GM21737 (cell line): Measurements from ENCODE around the gene AKR1B15.
"Not testable (repeated sequence)": the region's sequence is repeated elsewhere in the genome, so short reads cannot be mapped to it uniquely, and the experiment has no call there.

Source experiments
- ATAC-seq: cut with Tn5 transposase; IDR thresholded peaks from one replicate; pipeline ENCODE4 v1.9.1; 2021; ENCODE audit warnings: mild to moderate bottlenecking, moderate library complexity; ENCODE audit not compliant: unreplicated experiment

Gene AKR1B15

DNA sequence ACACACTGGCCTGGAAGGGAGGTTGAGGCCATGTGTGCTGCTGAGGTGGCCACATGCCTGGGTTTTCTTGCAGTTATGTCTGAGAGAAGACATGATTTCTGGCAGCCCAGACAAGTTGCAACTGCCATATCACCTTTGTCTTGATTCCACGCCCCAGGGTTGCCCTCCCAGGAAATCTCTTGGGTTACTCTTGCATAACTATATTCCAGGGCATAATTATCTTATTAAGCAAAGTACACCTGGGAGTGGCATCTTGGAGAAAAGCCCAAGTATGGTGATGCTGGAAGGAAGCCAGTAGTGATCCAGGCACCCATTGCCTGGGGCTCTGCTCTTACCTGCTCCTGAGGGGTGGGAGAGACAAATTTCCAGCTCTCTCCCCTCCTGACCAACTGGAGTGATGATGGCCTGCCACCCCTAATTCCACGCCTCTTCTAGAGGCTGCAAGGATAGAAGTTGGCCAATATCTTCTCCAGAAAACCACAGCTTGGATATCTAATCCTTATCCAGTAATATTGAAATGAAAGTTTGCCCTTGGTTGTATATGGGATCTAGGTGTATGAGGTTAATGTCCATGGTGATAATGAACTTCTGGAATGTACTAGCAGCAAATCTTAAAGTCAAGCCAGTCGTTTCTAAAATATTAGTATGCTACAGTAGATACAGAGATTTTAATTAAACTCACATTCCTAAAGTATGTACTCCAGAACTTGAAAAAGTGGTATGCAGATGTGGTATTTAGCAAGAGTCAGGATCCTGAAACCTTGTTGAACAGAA is 16.5 kb upstream of the AKR1B15 start:
- ATAC-seq, result no peak

DNA sequence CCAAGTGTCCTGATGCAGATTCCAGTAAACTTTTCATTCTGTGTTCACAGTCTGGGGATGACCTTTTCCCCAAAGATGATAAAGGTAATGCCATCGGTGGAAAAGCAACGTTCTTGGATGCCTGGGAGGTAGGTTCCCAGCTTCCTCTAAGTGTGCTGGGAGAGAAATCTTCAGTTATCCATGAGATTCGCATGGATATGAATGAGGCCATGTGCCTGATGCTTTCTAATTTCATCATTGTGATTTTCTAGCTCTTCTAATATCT is 16.0 kb upstream of the AKR1B15 start:
- ATAC-seq, result no peak

DNA sequence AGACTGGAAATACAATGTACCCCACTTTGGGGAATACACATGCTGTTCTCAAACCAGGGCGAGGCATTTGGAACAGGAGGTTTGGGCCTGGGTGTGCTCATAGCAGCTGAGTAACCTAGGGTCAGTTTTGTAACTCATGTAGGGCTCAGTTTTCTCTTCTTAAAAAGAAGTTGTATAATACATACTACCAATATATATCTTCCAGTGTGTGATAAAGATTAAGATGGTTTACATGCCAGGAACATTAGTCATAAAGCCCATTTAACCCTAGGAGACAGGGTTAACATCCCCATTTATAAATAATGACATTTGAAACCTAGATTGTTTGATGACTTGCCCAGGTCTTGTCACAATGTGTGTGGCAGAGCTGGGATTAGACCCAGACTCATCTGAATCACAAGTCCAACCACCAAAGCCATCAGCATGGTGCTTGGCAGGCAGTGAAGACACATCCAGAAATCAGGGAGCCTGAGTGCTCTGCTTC is 15.6 kb upstream of the AKR1B15 start:
- no peak for ATAC-seq

DNA sequence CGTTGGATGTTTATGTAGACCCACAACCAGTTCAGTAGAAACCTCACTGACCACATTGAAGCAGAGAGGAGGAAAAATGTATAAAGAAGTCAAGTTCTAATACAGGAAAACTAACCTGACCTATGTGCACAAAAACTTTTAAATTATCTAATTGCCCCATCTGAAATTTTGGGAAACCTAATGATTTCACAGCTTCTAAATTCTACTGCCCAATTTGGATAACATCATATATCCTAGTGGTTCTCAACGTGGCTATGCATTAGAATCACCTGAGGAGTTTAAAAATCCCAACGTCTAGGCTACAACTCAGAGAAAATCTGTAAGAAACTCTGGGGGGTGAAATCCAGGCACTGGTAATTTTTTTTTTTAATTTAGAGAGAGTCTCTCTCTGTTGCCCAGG is 14.3 kb upstream of the AKR1B15 start:
- no peak for ATAC-seq

DNA sequence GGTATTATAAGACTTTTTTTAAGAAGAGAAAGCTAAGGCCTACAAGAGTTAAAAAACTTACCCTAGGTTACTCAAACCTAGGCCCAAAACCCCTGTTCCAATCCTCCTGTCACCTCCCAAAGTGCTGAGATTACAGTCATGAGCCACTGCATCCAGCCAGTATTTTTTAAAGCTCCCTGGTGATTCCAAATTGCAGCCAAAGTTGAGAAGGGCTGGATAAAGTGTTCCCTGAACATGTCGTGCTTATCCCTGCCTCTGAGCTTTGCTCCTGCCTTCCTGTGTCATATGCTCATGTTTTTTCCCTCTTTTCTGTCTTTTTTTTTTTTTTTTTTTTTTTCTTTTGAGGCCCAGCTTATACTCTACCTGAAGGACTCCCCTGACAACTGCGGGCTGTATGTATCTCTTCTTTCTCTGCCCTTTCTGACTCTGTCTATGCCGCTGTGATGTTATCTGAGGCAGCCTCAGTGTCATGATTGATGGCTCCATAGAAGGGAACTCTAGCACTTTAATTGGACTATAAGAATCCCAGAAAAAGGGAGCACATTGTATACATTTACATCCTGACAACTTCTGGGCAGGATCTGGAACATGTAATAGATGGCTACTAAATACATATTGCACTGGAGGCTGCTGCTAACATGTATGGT is 13.5 kb upstream of the AKR1B15 start:
- ATAC-seq, result no peak

DNA sequence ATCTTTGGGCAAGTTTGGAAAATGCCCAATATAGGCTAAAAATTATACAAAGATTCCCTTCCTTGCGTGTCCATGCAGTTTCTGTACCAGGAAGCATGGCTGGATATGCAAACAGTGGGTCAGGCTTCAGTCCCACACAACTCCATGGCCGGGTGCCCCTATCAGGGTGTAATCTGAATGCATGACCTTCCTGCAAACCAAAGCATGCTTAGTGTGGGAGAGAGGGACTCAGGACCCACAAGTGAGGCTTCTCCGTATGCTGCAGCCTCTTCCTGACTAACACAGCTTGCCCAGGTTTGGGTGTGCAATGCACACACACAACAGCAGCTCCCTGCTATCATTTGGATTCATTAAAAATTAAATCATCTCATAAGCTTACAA is 13.0 kb upstream of the AKR1B15 start:
- no peak for ATAC-seq

DNA sequence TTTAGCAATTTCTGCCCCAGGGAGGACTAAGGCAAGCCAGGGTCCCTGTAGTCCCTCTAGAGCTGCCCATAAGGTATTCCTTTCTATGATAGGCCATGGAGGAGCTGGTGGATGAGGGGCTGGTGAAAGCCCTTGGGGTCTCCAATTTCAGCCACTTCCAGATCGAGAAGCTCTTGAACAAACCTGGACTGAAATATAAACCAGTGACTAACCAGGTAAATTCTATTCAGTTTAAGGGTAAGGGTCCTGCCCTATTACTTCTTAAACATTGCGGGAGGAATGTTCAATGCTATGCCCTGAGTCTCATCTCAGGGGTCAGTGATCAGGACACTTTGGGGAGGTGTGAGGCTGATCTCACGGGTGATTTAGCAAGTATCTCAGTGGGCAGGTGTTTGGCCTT is 12.4 kb upstream of the AKR1B15 start:
- not testable (repeated sequence) for ATAC-seq

DNA sequence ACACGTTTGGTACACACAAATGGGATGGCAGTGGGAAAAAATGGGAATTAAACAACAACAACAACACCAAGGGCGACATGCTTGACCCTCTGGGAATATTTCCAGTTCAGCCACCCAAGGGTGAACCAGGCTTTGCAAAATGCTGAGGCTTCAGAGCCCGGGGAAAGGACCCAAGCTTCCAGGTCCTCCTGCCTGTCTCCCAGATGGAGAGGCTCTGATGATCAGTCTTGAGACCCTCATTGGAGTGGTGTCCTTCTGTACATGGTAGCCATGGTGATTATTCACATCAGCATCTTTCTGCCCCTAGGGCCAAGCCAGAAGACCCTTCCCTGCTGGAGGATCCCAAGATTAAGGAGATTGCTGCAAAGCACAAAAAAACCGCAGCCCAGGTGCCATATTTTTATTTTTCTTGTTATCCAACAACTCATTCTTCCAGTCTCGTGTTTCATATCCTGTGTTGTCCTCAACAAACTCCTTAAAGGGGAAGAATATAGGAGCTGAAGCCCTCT is 11.6 kb upstream of the AKR1B15 start:
- ATAC-seq, result not testable (repeated sequence)

DNA sequence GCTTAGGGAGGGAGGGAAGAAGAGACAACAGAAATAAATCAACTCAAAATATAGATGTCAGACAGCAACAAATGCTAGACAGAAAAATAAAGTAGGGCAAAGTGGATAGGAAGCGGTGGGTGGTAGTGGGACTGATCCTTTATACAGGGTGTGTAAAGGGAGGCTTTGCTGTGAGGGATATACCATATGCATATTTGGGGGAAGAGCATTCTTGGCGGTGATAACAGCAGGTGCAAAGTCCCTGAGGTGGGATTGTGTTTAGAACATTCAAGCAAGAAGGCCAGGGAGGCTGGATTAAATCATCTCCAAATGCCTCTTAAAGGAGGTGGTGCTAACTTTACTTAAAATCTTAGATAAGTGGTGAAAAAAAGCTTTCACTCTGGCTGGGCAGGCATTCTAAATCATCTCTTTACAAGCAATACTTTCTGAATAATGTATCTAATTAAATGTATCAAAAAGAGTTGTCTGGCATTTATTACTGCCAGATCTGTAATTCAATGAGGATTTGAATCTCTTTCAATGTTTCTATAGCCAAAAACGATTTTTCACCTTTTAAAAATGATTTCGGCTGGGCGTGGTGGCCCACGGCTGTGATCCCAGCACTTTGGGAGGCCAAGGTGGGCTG is 9.4 kb upstream of the AKR1B15 start:
- ATAC-seq, result no peak

DNA sequence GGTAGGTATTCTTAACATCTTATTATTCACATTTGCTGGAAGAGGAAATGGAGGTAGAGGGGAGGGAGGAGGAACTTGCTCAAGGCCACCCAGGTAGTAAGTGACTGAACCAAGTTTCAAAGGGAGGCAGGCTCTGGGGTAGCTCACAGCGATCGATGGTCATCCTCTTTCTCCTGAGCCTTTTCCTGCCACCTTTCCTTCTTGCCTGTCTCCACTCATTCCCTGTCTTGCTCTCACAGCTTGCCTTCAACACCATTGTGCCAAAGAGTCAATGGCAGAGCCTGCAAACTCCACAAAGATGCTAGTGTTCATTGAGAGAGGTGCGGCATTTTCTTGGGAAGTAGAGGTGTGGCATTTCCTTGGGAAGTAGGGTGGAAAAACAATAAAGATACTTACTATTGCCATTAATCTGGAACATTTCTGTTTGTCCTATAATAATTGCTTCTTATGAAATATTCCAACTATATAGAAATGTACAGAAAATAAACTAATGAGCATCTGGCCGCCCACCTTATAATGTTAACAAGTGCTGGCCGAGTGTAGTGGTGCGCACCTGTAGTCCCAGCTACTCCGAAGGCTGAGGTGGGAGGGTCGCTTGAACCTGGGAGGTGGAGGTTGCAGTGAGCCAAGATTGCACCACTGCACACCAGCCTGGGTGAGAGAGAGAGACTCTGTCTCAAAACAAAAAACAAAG is 7.3 kb upstream of the AKR1B15 start:
- ATAC-seq, result not testable (repeated sequence)

DNA sequence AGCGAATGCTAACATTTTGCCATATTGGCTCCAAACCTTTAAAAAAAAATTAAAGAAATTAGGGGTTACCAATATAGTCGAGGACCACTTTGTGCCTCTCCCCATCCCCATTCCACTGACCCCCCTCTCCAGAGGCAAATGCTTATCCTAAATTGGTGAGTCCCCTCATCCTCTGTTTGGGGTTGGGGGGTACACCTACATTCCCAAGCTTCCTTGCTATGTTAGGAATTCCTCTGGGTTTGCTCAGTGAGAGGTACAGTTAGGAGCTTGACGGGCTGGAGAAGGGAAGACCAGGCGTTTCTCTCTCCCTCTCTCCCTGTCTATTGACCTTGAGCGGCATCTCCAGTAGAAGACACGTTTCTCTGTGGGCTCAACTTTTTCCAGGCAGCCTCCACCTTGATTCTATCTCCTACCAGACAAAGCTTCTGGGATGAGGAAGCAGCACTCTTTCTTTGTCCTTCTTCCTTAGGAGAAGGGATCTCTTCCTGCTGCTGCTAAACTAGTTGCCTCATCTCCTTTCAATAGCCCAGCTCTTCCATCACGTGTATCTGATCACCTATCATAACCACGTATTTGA is 6.6 kb upstream of the AKR1B15 start:
- no peak for ATAC-seq

DNA sequence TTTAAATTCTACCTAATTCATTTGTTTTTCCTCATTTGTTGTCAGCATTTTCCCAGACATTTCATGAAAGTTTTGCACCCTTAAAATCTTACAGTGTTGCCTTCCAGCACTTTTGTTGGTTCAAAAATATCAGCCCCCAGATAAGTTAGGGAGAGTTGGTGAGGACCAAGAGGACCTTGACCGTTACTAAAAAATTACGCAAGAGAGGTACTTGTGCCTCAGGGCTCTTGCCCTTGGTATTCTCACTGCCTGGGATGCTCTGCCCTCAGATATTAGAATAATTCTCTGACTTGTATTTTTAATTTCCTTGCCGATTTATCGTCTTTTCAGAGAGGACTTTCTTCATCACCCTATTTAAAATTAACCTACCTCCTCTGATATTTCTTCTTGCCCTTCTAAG is 3.5 kb upstream of the AKR1B15 start:
- ATAC-seq, result no peak

DNA sequence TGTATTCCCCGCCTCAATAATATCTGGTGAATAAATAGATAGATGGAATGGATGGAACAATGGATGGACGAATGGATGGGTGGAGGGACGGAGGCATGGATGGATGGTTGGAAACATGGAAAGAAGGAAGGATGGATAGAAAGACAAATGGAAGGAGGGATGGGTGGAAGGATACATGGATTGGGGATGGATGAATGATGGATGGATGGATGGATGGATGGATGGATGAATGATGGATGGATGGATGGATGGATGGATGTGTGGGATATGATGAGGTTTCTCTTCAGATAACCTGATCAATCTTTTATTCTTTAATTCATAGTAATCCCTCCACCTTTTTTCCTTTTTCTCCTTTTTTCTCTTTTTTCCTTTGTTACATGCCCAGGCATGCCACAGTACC is 3.0 kb upstream of the AKR1B15 start:
- no peak for ATAC-seq

DNA sequence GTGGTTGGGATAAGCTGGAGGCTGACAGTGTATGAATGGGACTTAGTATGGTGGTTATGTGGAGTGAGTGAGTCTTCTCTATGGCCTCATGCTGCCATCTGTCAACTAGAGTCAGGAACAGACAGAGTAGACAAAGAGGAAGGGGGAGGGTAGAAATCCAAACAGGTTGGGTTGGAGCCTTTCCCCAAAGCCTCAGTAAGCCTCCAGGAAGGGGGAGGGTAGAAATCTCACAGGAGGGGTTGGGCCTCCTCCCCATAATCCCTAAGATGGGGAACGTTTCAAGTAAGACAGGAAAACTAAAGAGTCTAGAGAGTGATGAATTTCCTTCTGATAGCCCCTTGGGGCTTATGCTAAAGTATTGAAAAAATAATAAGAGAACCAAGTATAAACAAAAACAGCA is 2.0 kb upstream of the AKR1B15 start:
- no peak for ATAC-seq

DNA sequence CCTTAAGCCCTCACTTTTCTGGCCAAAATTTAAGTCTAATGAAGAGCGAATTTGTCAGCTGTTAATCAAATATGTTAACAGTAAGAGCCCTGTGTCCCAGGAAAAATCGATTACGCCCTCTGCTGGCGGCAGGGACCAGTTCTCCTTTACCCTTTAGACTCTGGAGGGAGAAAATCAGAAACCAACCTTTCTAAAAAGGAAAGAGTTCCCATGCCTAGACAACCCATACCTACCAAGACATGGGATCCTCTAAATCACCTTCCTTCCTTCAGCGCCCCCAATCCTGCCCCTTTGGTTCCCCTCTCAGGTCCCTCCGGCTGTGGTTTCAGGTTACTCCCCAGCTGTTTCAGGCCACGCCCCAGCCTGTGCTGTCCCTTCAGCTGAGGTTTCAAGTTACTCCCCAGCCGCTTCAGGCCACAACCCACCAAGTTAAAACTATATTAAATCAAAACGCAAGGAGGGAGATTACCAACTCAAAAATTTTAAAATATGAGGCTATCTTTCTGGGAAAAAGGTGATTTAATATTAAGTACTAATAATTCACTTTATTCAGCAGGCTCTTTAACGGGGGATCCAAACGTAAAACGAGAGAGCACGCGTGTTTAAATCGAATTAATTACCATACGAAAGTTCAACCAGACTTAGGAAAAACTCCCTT is 1.4 kb upstream of the AKR1B15 start:
- peak; percentile 77 for ATAC-seq

DNA sequence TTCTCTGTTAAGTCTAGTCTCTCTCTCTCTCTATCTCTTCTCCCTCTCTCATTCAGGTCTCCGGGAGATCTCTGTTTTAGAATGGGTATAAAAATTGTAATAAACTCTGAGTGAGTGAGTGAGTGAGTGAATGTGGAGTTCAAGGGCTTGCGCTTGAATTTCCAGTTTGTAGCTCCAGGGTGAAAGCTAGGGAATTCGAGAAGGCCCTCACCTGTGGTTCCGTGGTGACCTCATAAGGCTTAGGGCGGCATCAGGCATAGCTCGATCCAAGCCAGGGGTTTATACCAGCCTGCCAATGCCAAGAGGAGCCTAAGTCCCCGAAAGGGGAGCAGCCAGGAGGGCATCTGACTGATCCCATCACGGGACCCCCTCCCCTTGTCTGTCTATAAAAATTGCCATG is 456 bp downstream of the AKR1B15 start:
- ATAC-seq, result no peak

DNA sequence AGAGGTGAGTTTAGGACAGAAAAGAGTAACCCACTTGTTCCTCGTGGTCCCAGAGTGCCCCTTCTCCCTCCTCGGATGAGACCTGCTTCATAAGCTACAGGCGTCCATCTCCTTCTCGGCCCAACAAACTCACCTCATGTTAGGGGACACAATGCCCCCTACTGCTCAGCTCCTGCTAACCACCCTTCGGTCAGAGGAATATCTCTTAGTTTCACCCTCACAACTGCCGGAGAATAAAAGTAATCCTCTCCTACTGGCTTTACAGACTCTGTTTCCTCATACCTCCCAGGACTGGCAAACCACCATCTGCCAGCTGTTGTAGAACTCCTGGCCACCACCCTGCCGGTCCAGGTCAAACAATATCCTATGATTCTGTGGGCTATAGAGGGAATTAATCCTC is 3.2 kb downstream of the AKR1B15 start:
- ATAC-seq, result no peak

DNA sequence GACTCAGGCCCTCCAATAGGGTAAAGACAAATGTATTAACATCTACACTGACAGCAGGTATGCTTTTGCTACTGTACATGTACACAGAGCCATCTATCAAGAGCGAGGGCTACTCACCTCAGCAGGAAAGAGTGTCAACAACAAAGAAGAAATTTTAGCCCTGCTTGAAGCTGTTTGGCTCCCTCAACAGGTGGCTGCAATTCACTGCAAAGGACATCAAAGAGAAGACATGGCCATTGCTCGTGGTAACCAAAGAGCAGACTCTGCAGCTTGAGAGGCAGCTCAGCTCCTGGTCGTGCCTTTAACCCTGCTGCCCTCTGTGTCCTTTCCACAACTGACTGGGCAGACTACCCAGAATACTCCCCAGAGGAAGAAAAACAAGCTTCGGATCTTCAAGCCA is 5.1 kb downstream of the AKR1B15 start:
- ATAC-seq, result no peak

DNA sequence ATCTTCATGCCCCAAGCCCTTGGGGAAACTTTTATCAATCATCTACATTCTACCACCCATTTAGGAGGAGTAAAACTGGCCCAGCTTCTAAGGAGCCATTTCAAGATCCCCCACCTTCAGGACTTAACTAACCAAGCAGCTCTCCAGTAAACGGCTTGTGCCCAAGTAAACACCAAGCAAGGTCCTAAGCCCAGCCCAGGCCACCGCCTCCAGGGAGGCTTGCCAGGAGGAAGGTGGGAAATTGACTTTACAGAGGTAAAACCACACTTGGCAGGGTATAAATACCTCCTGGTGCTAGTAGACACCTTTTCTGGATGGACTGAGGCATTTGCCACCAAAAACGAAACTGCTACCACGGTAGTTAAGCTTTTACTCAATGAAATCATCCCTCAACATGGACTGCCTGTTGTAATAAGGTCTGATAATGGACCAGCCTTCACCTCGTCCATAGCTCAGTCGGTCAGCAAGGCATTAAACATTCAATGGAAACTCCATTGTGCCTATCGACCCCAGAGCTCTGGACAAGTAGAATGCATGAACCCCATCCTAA is 5.6 kb downstream of the AKR1B15 start:
- ATAC-seq, result no peak

DNA sequence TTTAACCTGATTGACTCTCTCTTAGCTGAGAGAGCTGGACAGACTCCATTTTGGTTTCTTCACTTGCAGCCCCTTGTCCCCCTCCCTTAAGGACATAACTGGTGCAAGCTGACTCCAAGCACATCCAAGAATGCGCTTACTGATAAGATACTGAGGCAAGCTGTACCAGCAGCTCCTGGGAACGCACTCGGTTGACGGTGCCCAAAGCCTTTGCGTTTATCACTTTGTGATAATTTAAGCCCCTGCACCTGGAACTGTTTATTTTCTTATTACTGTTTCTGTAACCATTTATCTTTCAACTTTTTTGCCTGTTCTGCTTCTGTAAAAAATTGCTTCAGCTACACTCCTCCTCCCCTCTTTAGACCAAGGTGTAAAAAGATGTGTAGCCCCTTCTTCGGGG is 8.5 kb downstream of the AKR1B15 start:
- ATAC-seq, result no peak
